D721Med (cell line): Measurements from ENCODE around the gene PAM.

Experiments
- DNase-seq: peaks from one replicate; pipeline ENCODE4 v3.0.0; 2011; ENCODE audit warnings: low spot score; ENCODE audit not compliant: insufficient read length
- FAIRE-seq: peaks from 2 replicates; lab custom pipeline; 2011; peaks lifted over from hg19 to GRCh38; lab: Jason Lieb, UNC
- TF ChIP-seq, protein P1 (sequence below): IDR thresholded peaks from 2 replicates; pipeline ENCODE4 v1.5.1; 2012; ENCODE audit warnings: mild to moderate bottlenecking, control low read depth; ENCODE audit not compliant: insufficient read depth; ENCODE audit errors: missing control alignments

The PAM gene

GRCh38 chr5:102889033-102889432, 133.9 kb downstream of the PAM start:
- DNase-seq: no peak
- FAIRE-seq: no peak
- TF ChIP-seq, protein P1, sequence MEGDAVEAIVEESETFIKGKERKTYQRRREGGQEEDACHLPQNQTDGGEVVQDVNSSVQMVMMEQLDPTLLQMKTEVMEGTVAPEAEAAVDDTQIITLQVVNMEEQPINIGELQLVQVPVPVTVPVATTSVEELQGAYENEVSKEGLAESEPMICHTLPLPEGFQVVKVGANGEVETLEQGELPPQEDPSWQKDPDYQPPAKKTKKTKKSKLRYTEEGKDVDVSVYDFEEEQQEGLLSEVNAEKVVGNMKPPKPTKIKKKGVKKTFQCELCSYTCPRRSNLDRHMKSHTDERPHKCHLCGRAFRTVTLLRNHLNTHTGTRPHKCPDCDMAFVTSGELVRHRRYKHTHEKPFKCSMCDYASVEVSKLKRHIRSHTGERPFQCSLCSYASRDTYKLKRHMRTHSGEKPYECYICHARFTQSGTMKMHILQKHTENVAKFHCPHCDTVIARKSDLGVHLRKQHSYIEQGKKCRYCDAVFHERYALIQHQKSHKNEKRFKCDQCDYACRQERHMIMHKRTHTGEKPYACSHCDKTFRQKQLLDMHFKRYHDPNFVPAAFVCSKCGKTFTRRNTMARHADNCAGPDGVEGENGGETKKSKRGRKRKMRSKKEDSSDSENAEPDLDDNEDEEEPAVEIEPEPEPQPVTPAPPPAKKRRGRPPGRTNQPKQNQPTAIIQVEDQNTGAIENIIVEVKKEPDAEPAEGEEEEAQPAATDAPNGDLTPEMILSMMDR: no peak

- TF ChIP-seq, protein P1: no peak
- DNase-seq (no peak), FAIRE-seq (peak; percentile 56)
These were observed 135.0 kb downstream of the PAM start for GRCh38 chr5:102890133-102890532.

GRCh38 chr5:102891175-102891574, 136.1 kb downstream of the PAM start:
- TF ChIP-seq, protein P1: no peak
- FAIRE-seq (no peak), DNase-seq (no peak)

DNA sequence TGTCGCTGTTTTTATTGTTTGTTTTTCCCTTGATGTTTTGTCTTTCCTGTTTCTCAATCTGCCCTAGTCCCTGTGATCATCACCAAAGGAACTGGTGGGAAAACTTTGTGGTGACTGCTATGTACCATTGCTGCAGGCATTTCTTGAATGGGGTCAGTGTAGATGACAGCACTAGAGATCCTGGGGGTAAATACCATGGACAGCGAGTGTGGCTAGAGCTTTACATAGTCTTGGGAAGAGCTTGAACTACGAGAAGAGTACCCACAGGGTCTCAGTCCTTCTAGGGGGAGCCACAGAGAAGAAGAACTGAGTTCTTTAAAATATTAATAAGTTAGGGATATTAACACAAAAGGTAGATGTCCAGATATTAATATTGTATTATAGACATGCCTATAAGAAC, 138.8 kb downstream of the PAM start:
- no peak for FAIRE-seq
- TF ChIP-seq, protein P1: no peak
- no peak for DNase-seq

GRCh38 chr5:102895234-102895633, 140.1 kb downstream of the PAM start:
- no peak for DNase-seq
- TF ChIP-seq, protein P1: no peak
- no peak for FAIRE-seq

DNA sequence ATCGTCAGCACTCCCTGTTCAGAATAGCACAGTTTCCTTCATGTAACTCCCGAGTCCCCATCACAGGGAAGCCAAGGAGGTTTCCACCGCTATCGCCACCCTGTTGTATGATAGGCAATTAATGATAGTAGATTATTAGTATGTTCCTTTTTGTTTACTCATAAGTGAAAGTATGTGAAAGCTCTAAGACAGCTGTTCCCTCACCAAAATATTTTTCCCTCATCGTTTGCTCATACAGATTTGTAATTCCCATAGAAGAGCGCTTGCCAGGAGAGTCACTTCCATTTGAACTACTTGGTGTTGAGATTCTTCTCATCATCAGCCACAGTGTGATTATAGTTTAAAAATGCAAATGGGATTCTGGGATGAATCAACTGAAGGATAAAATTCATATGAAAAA, 140.9 kb downstream of the PAM start:
- TF ChIP-seq, protein P1: no peak
- no peak for DNase-seq
- no peak for FAIRE-seq

DNA sequence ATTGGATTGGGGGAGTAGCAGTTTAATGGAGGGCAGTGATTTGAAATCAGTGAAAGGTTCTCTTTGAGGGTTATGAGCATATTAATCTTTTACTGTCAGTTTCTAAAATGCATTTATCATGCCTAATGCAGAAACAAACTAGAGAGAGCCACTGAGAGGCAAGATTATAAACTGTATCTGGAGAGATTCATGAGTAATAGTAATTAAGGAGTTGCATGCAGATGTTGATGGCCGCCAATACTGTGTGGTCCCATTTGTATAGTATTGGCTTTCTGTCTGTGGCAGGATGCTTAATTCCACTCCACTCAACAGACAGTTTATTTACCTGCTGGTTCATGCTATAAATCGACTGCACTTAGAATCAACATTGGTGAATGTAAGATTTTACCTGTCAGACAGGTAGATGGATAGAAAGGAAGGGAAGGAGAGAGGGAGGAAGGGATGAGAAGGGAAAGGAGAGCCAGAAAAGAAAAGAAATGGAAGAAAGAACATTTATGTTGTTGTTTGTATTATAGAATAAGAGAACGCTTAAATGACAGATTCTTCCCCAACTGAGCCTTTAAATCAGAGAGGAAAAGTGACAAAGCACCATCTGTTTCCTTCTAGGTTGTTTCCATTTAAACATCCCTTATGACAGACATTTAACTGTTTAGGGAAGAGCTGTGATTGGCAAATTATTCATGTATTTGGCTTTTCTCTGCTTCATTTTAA, 146.5 kb downstream of the PAM start:
- FAIRE-seq (peak; percentile 67), DNase-seq (no peak)
- TF ChIP-seq, protein P1: no peak
